ENCODE results near the gene COX5A. TPM values are rescaled to one million over a fixed set of nuclear protein-coding genes. Genes with fewer than 3 reads are reported as not detected.

Gene COX5A
- polyA plus RNA-seq, 1 experiment = 64.6 TPM

- H3K4me3 ChIP-seq (ENCODE audit: low read depth, low read length) = peak within 1 kb of the TSS; percentile 35
- POLR2A ChIA-PET = interaction anchor here (0.6 kb wide), 1 partner anchor 8 kb away, joined by 3 read pairs; no protein-coding TSS in a partner anchor
- CTCF ChIA-PET = interaction anchor here (0.6 to 6.7 kb wide), 10 partner anchors 8 to 322 kb away, joined by 3 to 76 read pairs (median 4); partner anchors contain the start of gene CSK
- DNase-seq (ENCODE audit: low read depth) = no peak
- no peak for TF ChIP-seq CTCF (IDR thresholded peaks at IDR 0.05; ENCODE audit: insufficient read depth, low read depth, low read length)
- H3K36me3 ChIP-seq (ENCODE audit: control insufficient read depth, insufficient read depth, low read length) = no peaks in the 10 kb centered on the region
- peaks cover 13% of the 10 kb centered on the region for H3K27me3 ChIP-seq (ENCODE audit: control insufficient read depth, insufficient read depth, low read length)
Measured at GRCh38 chr15:74956648-74957475, 19.0 kb upstream of the COX5A start, which contains the start of gene RPP25. Gene RPP25 (minus strand): TSS chr15:74956772. CDS start chr15:74956583, 189 bp downstream.

- ChIA-PET CTCF (interaction anchor here (1.0 to 6.7 kb wide), 8 partner anchors 8 to 185 kb away, joined by 3 to 76 read pairs (median 4); partner anchors contain the start of genes CSK and FAM219B), POLR2A (no interaction called here)
- Histone ChIP-seq H3K4me3 (ENCODE audit: low read depth, low read length) (peak overlapping the region; percentile 35), H3K27me3 (ENCODE audit: control insufficient read depth, insufficient read depth, low read length) (peaks cover 13% of the 10 kb centered on the region), H3K36me3 (ENCODE audit: control insufficient read depth, insufficient read depth, low read length) (no peaks in the 10 kb centered on the region)
- peak; percentile 51 for TF ChIP-seq CTCF (IDR thresholded peaks at IDR 0.05; ENCODE audit: insufficient read depth, low read depth, low read length)
- DNase-seq (ENCODE audit: low read depth) = no peak
Measured at GRCh38 chr15:74955796-74956647, 18.1 kb upstream of the COX5A start.

GRCh38 chr15:74955017-74955416 lies 17.1 kb upstream of the COX5A start:
- POLR2A ChIA-PET = no interaction called here
- Histone ChIP-seq H3K4me3 (ENCODE audit: low read depth, low read length) (no peak overlapping the region), H3K36me3 (ENCODE audit: control insufficient read depth, insufficient read depth, low read length) (no peaks in the 10 kb centered on the region), H3K27me3 (ENCODE audit: control insufficient read depth, insufficient read depth, low read length) (peaks cover 10% of the 10 kb centered on the region)
- no peak for TF ChIP-seq CTCF (IDR thresholded peaks at IDR 0.05; ENCODE audit: insufficient read depth, low read depth, low read length)
- CTCF ChIA-PET = interaction anchor here (0.7 to 6.7 kb wide), 6 partner anchors 9 to 410 kb away, joined by 3 to 76 read pairs (median 4); partner anchors contain the start of gene FAM219B
- DNase-seq (ENCODE audit: low read depth) = no peak

GRCh38 chr15:74954515-74954914 lies 16.6 kb upstream of the COX5A start:
- TF ChIP-seq CTCF (IDR thresholded peaks at IDR 0.05; ENCODE audit: insufficient read depth, low read depth, low read length) = no peak
- Histone ChIP-seq H3K4me3 (ENCODE audit: low read depth, low read length) (no peak overlapping the region), H3K27me3 (ENCODE audit: control insufficient read depth, insufficient read depth, low read length) (peaks cover 9% of the 10 kb centered on the region), H3K36me3 (ENCODE audit: control insufficient read depth, insufficient read depth, low read length) (no peaks in the 10 kb centered on the region)
- no peak for DNase-seq (ENCODE audit: low read depth)
- POLR2A ChIA-PET = no interaction called here
- CTCF ChIA-PET = interaction anchor here (0.7 to 6.7 kb wide), 6 partner anchors 10 to 409 kb away, joined by 3 to 76 read pairs (median 4); partner anchors contain the start of gene FAM219B

Measured in BJ (cell line).